NT2/D1 (cell line): ENCODE data around the gene TALDO1.

ENCODE experiments used
- DNase-seq: peaks from one replicate; pipeline ENCODE4 v3.0.0-alpha.2; 2011; ENCODE audit warnings: low read depth, low spot score
- H3K27me3 ChIP-seq: 2 replicates; pipeline ENCODE4 v1.6.0; 2011; ENCODE audit warnings: mild to moderate bottlenecking; ENCODE audit not compliant: insufficient read length, insufficient read depth
- H3K36me3 ChIP-seq: 2 replicates; pipeline ENCODE4 v1.6.1; 2011; ENCODE audit warnings: mild to moderate bottlenecking, low read length, mixed read lengths; ENCODE audit not compliant: insufficient read depth, insufficient read length
- H3K4me1 ChIP-seq: 2 replicates; pipeline ENCODE4 v1.5.1; 2011; ENCODE audit not compliant: insufficient read depth, insufficient read length
- H3K4me3 ChIP-seq: 2 replicates; pipeline ENCODE4 v1.5.1; 2011; ENCODE audit warnings: low read depth; ENCODE audit not compliant: insufficient read length
- H3K9ac ChIP-seq: 2 replicates; pipeline ENCODE4 v1.6.0; 2011; ENCODE audit warnings: low read depth; ENCODE audit not compliant: insufficient read length
- H3K9me3 ChIP-seq: 2 replicates; pipeline ENCODE4 v1.5.1; 2011; ENCODE audit warnings: mild to moderate bottlenecking, low read length; ENCODE audit not compliant: insufficient read depth
- SUZ12 ChIP-seq: IDR thresholded peaks from 2 replicates; pipeline ENCODE4 v1.6.1; 2011; ENCODE audit not compliant: insufficient read length, insufficient read depth; ENCODE audit errors: extremely low read depth
- YY1 ChIP-seq: IDR thresholded peaks from 2 replicates; pipeline ENCODE4 v1.6.1; 2011; ENCODE audit not compliant: insufficient read length, insufficient read depth
- ZNF274 ChIP-seq: IDR thresholded peaks from 2 replicates; pipeline ENCODE4 v1.6.1; 2011; ENCODE audit warnings: mild to moderate bottlenecking, low read depth, low read length

TALDO1 gene

DNA sequence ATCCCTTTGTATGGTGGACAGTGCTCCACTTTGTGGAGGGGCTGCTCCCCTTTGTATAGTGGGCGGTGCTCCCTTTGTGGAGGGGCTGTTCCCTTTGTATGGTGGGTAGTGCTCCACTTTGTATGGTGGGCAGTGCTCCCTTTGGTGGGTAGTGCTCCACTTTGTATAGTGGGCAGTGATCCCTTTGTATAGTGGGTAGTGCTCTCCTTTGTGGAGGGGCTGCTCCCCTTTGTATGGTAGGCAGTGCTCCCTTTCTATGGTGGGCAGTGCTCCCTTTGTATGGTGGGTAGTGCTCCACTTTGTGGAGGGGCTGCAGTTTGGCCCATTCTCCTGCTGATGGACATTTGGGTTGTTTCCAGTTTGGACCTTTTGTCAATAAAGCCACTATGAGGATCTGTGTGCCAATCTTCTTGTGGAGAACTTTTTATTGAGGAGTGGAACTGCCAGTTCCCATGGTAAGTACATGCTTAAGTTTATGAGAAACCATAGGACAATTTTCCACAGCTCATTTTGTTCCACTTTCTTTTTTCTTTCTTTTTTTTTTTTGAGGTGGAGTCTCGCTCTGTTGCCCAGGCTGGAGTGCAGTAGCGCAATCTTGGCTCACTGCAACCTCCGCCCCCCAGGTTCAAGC, 4.6 kb upstream of the TALDO1 start:
- Histone ChIP-seq H3K27me3 (no peaks in the 10 kb centered on the region), H3K36me3 (no peaks in the 10 kb centered on the region), H3K9me3 (no peaks in the 10 kb centered on the region), H3K9ac (no peak overlapping the region), H3K4me1 (no peaks in the 10 kb centered on the region), H3K4me3 (no peak overlapping the region)
- no peak for TF ChIP-seq SUZ12
- no peak for TF ChIP-seq YY1
- no peak for TF ChIP-seq ZNF274
- no peak for DNase-seq

DNA sequence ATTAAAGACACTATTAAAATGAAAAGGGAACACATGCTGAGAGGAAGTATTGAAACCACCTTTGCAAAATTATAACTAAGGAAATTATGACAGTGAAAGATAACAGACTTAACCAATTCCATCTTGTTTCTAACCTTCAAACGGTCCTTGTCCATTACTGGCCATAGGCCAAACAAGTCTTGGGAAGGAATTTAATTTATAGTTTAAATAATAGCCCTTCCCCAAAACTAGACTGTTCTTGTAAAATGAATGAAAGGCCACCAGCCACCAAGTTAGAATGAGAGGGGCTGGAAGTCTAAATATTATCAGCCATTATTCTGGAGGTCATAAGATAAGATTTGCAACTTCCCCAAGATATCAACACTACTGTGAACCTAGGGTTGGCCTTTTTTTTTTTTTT, 1.8 kb upstream of the TALDO1 start:
- Histone ChIP-seq H3K36me3 (peaks cover 11% of the 10 kb centered on the region), H3K27me3 (no peaks in the 10 kb centered on the region), H3K9ac (no peak overlapping the region), H3K9me3 (no peaks in the 10 kb centered on the region), H3K4me3 (no peak overlapping the region), H3K4me1 (no peaks in the 10 kb centered on the region)
- DNase-seq: no peak
- no peak for TF ChIP-seq SUZ12
- TF ChIP-seq YY1: no peak
- TF ChIP-seq ZNF274: no peak

DNA sequence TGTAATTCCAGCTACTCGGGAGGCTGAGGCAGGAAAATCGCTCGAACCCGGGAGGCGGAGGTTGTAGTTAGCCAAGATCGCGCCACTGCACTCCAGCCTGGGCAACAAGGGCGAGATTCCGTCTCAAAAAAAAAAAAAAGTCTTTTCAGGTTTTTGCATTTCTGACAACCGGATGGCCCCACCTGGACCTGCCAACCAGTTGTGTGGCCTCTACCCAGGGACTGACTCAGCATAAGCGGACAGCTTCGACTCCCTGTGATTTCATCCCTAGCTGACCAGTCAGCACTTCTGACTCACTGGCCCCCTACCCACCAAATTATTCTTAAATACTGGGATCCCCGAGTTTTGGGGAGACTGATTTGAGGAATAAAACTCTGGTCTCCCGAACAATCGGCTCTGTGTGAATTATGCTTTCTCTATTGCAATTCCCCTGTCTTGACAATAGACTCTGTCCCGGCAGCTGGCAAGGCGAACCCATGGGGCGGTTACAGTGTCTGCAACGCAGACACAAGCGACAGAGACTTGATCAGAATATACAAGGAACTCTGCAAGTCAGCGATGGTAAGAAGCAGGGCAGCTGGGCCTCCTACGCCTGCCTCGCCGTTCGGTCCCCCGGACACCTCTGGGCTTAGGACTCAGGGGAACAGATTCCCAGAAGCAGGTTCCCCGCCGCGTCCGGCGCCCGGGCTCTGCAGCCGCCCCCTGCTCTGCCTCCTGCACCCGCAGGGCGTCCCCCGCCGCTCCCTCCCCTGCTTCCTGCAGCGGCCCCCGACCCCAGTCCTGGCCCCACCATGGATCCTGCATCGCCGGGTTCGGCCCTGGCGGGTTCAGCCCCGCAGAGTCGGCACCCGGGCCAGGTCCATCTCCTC, 741 bp upstream of the TALDO1 start:
- H3K9me3 ChIP-seq: no peaks in the 10 kb centered on the region
- no peaks in the 10 kb centered on the region for H3K4me1 ChIP-seq
- TF ChIP-seq SUZ12 (no peak), YY1 (no peak), ZNF274 (no peak)
- H3K4me3 ChIP-seq: peak overlapping the region; percentile 88
- H3K27me3 ChIP-seq: no peaks in the 10 kb centered on the region
- H3K9ac ChIP-seq: peak overlapping the region; percentile 82
- H3K36me3 ChIP-seq: peaks cover 11% of the 10 kb centered on the region
- no peak for DNase-seq

DNA sequence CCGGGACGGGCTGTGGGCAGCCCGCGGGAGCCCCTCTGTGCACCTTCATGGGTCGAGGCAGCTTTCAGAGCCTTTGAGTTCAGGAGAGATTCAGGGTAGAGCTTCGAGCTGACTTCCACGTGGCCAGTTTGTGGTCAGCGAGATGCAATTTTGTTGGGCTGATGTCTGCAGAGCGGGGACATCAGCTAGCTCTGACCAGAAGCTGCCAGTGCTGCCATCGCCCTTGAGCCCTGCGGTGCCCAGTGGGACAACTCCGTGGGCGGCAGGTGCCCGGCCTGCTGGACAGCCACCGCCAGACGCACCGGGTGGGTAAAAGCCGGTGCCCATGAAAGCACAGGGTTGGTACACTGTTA, 719 bp downstream of the TALDO1 start:
- no peak for DNase-seq
- no peak for TF ChIP-seq ZNF274
- no peak for TF ChIP-seq YY1
- no peak for TF ChIP-seq SUZ12
- peak overlapping the region; percentile 82 for H3K9ac ChIP-seq
- H3K4me3 ChIP-seq: peak overlapping the region; percentile 88
- H3K4me1 ChIP-seq: peaks cover 2% of the 10 kb centered on the region
- H3K27me3 ChIP-seq: no peaks in the 10 kb centered on the region
- H3K36me3 ChIP-seq: peaks cover 19% of the 10 kb centered on the region
- no peaks in the 10 kb centered on the region for H3K9me3 ChIP-seq

DNA sequence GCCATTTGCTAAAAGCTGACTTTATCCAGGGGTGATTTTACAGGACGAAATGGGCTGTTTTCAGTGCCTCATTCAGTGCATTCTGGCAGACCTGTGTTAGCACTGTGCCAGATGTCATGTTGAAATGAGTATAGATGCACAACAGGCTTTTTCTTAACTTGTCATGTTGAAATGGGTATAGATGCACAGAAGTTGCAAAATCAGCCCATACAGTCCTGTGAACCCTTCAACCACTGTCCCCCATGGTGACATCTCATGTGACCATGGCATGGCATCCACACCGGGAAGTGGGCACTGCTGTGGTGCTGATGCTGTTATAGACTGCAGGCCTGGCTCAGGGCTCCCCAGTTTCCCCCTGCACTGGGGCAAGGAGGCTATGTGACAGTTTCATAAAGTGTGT, 2.5 kb downstream of the TALDO1 start:
- Histone ChIP-seq H3K9me3 (no peaks in the 10 kb centered on the region), H3K4me3 (no peak overlapping the region), H3K9ac (no peak overlapping the region), H3K4me1 (peaks cover 3% of the 10 kb centered on the region), H3K27me3 (no peaks in the 10 kb centered on the region), H3K36me3 (peaks cover 22% of the 10 kb centered on the region)
- DNase-seq: no peak
- TF ChIP-seq YY1 (no peak), SUZ12 (no peak), ZNF274 (no peak)

DNA sequence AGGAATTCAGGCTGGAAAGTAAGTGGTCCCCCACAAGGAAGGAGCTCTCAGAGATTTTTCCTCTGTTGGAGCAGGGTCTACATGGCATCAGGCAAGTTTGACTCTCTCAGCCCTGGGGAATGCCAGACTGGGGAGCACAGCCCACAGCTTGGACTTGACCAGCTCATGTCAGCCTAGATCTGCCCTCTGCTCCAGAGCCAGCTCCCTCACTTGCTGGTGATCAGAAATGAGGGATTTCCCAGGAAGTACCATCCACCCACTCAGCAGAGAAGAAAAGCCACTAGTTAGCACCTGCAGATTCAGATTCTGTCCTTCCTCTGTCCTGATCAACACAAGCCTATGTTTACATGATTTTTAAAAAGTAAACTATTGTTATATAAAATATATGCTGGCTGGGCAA, 13.0 kb downstream of the TALDO1 start:
- Histone ChIP-seq H3K27me3 (no peaks in the 10 kb centered on the region), H3K4me3 (no peak overlapping the region), H3K4me1 (peaks cover 4% of the 10 kb centered on the region), H3K36me3 (peaks cover 88% of the 10 kb centered on the region), H3K9me3 (no peaks in the 10 kb centered on the region), H3K9ac (no peak overlapping the region)
- no peak for TF ChIP-seq SUZ12
- no peak for TF ChIP-seq YY1
- no peak for TF ChIP-seq ZNF274
- DNase-seq: no peak

DNA sequence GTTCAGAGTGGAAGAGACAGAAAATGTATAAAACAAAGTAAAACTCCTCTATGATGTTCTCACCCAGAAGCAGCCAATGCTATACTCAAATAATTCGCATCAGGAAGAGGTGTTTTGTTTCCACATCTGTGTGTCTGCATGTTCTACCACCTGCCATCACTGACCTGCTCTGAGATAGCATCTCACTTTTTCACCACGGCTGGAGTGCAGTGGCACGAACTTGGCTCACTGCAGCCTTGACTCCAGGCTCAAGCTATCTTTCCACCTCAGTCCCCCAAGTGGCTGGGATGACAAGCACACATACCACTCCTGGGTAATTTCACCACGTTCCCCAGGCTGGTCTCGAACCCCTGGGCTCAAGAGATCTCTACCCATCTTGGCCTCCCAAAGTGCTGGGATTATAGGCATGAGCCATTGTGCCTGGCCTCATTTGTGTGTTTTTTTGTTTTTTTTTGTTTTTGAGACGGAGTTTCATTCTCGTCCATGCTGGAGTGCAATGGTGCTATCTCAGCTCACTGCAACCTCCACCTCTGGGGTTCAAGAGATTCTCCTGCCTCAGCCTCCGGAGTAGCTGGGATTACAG, 14.4 kb downstream of the TALDO1 start:
- Histone ChIP-seq H3K27me3 (no peaks in the 10 kb centered on the region), H3K9me3 (no peaks in the 10 kb centered on the region), H3K4me3 (no peak overlapping the region), H3K4me1 (peaks cover 4% of the 10 kb centered on the region), H3K36me3 (peaks cover 88% of the 10 kb centered on the region), H3K9ac (no peak overlapping the region)
- no peak for TF ChIP-seq YY1
- DNase-seq: no peak
